ENCODE data around the gene IL18RAP. TPM values are rescaled to one million over a fixed set of nuclear protein-coding genes. Genes with fewer than 3 reads are reported as not detected.

Gene IL18RAP
- total and polyA plus RNA-seq, 2 donors (not counting 3 experiments of a cell fraction or from before 2014, with no cell fraction given) = 0.03 TPM; not detected in 1

DNA sequence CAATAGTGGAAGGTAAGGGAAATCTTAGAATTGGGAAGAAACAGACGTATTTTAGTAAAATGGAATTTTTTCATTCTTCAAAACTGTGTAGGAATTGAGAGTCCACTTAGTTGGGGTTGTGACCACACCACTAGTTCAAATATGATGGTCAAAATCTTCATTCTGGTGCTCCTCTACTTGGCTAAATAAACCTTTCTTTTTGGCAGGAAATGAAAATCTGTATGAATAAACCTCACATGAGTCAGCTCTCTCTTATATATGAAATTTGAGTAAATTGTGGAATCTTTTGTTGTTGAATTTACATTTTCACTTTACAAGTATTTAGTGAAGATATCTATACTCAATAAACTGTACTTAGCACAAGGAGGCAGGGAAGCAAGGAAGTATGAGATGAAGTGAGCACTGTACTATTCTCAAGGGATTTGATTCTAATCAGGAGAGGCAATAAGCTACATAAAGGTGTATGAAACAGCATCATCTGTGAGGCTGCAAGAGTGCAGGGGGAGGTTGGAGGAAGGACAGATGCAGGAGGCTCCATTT is 46.8 kb upstream of the IL18RAP start:
- DNase-seq (ENCODE audit: low read depth, low spot score) (no peak), FAIRE-seq (no peak)
- H3K9me3 ChIP-seq (replicated peaks; ENCODE audit: control insufficient read depth, insufficient read depth, low read length) = no peaks in the 10 kb centered on the region
- no peak overlapping the region for H3K4me3 ChIP-seq (replicated peaks in 1 of 3; ENCODE audit: insufficient read depth in 1 of 3, low read depth in 1 of 3, low read length in 3 of 3)
- no peaks in the 10 kb centered on the region for H3K36me3 ChIP-seq (ENCODE audit: control insufficient read depth in 2 of 2, extremely low read depth in 1 of 2, insufficient read depth in 2 of 2, low read length in 2 of 2)
- TF ChIP-seq POLR2A (IDR thresholded peaks at IDR 0.05; ENCODE audit: low read depth, low read length) = no peak
- no peak for TF ChIP-seq POLR2AphosphoS5 (IDR thresholded peaks at IDR 0.05; ENCODE audit: insufficient read depth, low read depth, low read length)
- no peak for TF ChIP-seq GATA2 (IDR thresholded peaks at IDR 0.05; ENCODE audit: insufficient read depth, insufficient read length, low read depth, low read length)
- no peak for TF ChIP-seq MYC (IDR thresholded peaks at IDR 0.05; ENCODE audit: low read depth, low read length)
- POLR2A ChIA-PET = no interaction called here
- intact Hi-C loops (cut with micrococcal nuclease) (no loop called here), dilution Hi-C loops (cut with MboI; ENCODE audit: extremely low pct_ligation_motif_present, low sequenced_read_pairs) (no loop called here)
- no peaks in the 10 kb centered on the region for H3K4me1 ChIP-seq (ENCODE audit: control insufficient read depth, extremely low read depth, insufficient read depth, low read length)
- H3K27me3 ChIP-seq (ENCODE audit: control insufficient read depth in 2 of 2, insufficient read depth in 2 of 2, low read length in 2 of 2) = no peaks in the 10 kb centered on the region
- H3K9me1 ChIP-seq (replicated peaks; ENCODE audit: control insufficient read depth, extremely low read depth, insufficient read depth, low read length) = no peaks in the 10 kb centered on the region
- H3K79me2 ChIP-seq (ENCODE audit: control insufficient read depth, insufficient read depth, low read length) = no peaks in the 10 kb centered on the region
- no peak overlapping the region for H3K27ac ChIP-seq (ENCODE audit: insufficient read depth, low read depth, low read length)
- no peak overlapping the region for H3K4me2 ChIP-seq (ENCODE audit: insufficient read depth, low read length)
- no TSS peak for BruUV-seq (replicated peaks)
- H3K9ac ChIP-seq (replicated peaks; ENCODE audit: extremely low read depth, insufficient read depth, low read length) = no peak overlapping the region
- CTCF ChIA-PET = interaction anchor here (1.7 kb wide), 1 partner anchor 135 kb away, joined by 6 read pairs; no protein-coding TSS in a partner anchor
- no peaks in the 10 kb centered on the region for H4K20me1 ChIP-seq (replicated peaks; ENCODE audit: control insufficient read depth, extremely low read depth, insufficient read depth, low read length)
- no peak overlapping the region for H2AFZ ChIP-seq (ENCODE audit: low read depth, low read length)

DNA sequence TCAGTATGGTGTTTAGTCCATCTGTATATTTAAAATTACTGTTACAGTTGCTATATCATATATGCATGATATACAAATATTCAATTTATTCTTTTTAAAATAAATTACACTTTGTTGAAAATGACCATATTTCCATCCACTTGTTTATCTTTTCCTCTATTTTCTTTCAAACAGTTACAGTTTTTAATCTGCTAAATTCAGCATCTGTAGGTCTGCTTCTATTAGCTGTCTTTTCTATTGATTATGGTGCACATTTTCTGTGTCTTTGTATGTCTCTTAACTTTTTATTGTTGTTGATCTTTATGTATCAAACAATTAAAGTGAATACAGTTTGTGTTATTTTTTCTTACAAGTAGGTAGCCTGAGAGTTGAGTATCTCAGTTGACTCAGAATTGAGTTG is 39.2 kb upstream of the IL18RAP start:
- no TSS peak for BruUV-seq (replicated peaks)
- CTCF ChIA-PET = no interaction called here
- no peak for TF ChIP-seq POLR2AphosphoS5 (IDR thresholded peaks at IDR 0.05; ENCODE audit: insufficient read depth, low read depth, low read length)
- TF ChIP-seq, protein P1, sequence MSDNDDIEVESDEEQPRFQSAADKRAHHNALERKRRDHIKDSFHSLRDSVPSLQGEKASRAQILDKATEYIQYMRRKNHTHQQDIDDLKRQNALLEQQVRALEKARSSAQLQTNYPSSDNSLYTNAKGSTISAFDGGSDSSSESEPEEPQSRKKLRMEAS (IDR thresholded peaks at IDR 0.05; ENCODE audit: insufficient read depth, insufficient read length) = no peak
- no peak for TF ChIP-seq JUN (IDR thresholded peaks at IDR 0.05; ENCODE audit: borderline replicate concordance, insufficient read depth, insufficient read length, low read depth)
- TF ChIP-seq GATA2 (IDR thresholded peaks at IDR 0.05; ENCODE audit: insufficient read depth, insufficient read length, low read depth, low read length) = no peak
- no peak for TF ChIP-seq FOS (IDR thresholded peaks at IDR 0.05; ENCODE audit: borderline replicate concordance, insufficient read depth, low read length)
- no peak for TF ChIP-seq POLR2A (IDR thresholded peaks at IDR 0.05; ENCODE audit: low read depth, low read length)
- TF ChIP-seq, protein P2, sequence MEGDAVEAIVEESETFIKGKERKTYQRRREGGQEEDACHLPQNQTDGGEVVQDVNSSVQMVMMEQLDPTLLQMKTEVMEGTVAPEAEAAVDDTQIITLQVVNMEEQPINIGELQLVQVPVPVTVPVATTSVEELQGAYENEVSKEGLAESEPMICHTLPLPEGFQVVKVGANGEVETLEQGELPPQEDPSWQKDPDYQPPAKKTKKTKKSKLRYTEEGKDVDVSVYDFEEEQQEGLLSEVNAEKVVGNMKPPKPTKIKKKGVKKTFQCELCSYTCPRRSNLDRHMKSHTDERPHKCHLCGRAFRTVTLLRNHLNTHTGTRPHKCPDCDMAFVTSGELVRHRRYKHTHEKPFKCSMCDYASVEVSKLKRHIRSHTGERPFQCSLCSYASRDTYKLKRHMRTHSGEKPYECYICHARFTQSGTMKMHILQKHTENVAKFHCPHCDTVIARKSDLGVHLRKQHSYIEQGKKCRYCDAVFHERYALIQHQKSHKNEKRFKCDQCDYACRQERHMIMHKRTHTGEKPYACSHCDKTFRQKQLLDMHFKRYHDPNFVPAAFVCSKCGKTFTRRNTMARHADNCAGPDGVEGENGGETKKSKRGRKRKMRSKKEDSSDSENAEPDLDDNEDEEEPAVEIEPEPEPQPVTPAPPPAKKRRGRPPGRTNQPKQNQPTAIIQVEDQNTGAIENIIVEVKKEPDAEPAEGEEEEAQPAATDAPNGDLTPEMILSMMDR (IDR thresholded peaks at IDR 0.05; ENCODE audit: extremely low read depth in 1 of 2, insufficient read depth in 1 of 2, low read depth in 1 of 2, low read length in 2 of 2) = no peak
- no peak for TF ChIP-seq EZH2 (IDR thresholded peaks at IDR 0.05; ENCODE audit: borderline replicate concordance, low read depth, low read length, severe bottlenecking)
- no peak for TF ChIP-seq MYC (IDR thresholded peaks at IDR 0.05; ENCODE audit: low read depth, low read length)
- Histone ChIP-seq H3K4me2 (ENCODE audit: insufficient read depth, low read length) (no peak overlapping the region), H2AFZ (ENCODE audit: low read depth, low read length) (no peak overlapping the region), H3K4me3 (replicated peaks in 1 of 3; ENCODE audit: insufficient read depth in 1 of 3, low read depth in 1 of 3, low read length in 3 of 3) (no peak overlapping the region), H3K9ac (replicated peaks; ENCODE audit: extremely low read depth, insufficient read depth, low read length) (no peak overlapping the region), H3K9me3 (replicated peaks; ENCODE audit: control insufficient read depth, insufficient read depth, low read length) (no peaks in the 10 kb centered on the region), H3K27ac (ENCODE audit: insufficient read depth, low read depth, low read length) (no peak overlapping the region), H4K20me1 (replicated peaks; ENCODE audit: control insufficient read depth, extremely low read depth, insufficient read depth, low read length) (no peaks in the 10 kb centered on the region), H3K4me1 (ENCODE audit: control insufficient read depth, extremely low read depth, insufficient read depth, low read length) (no peaks in the 10 kb centered on the region), H3K36me3 (ENCODE audit: control insufficient read depth in 2 of 2, extremely low read depth in 1 of 2, insufficient read depth in 2 of 2, low read length in 2 of 2) (no peaks in the 10 kb centered on the region), H3K79me2 (ENCODE audit: control insufficient read depth, insufficient read depth, low read length) (no peaks in the 10 kb centered on the region), H3K9me1 (replicated peaks; ENCODE audit: control insufficient read depth, extremely low read depth, insufficient read depth, low read length) (no peaks in the 10 kb centered on the region), H3K27me3 (ENCODE audit: control insufficient read depth in 2 of 2, insufficient read depth in 2 of 2, low read length in 2 of 2) (no peaks in the 10 kb centered on the region)
- intact Hi-C loops (cut with micrococcal nuclease) (no loop called here), dilution Hi-C loops (cut with MboI; ENCODE audit: extremely low pct_ligation_motif_present, low sequenced_read_pairs) (no loop called here)
- DNase-seq (ENCODE audit: low read depth, low spot score) (no peak), FAIRE-seq (no peak)
- POLR2A ChIA-PET = no interaction called here

Measured in endothelial cell of umbilical vein (primary cell).